SK-N-SH (cell line): ENCODE data around the gene BAD. TPM values are rescaled to one million over a fixed set of nuclear protein-coding genes. Genes with fewer than 3 reads are reported as not detected.

Experiments used
- CTCF ChIA-PET: fragments of 300-600, 350-600 bp; formaldehyde crosslinking; extraction: SDS; loops from one replicate; lab custom pipeline; 2021; lab: Yijun Ruan, JAX
- POLR2A ChIA-PET: fragments of 350-600 bp; sonication (Branson Sonifier 250); formaldehyde crosslinking; extraction: SDS; loops from one replicate; lab custom pipeline; 2020; ENCODE audit warnings: antibody characterized with exemption, inconsistent platforms; lab: Yijun Ruan, JAX
- DNase-seq: peaks from one replicate; pipeline ENCODE4 v3.0.0; 2012
- H2AFZ ChIP-seq: fragments of 200-600 bp; sonication (generic); 2 replicates; pipeline ENCODE4 v1.8.1; 2016; ENCODE audit warnings: antibody characterized with exemption, mild to moderate bottlenecking, low read depth
- H3F3A ChIP-seq: fragments of 200-600 bp; sonication (generic); replicated peaks from 2 replicates; pipeline ENCODE3; 2016; ENCODE audit warnings: antibody characterized with exemption, mild to moderate bottlenecking; ENCODE audit not compliant: insufficient read depth
- H3K27ac ChIP-seq, 2 experiments: fragments of 200-500 bp in 1 of 2; fragments of 200-600 bp in 1 of 2; sonication (Bioruptor generic) in 1 of 2; sonication (generic), shearing (Covaris generic) in 1 of 2; 2 replicates each; pipeline versions ENCODE4 v1.5.1 to v1.6.1; 2014 to 2016; ENCODE audit warnings: low read depth in 2 of 2, inconsistent platforms in 1 of 2, low read length in 1 of 2, mild to moderate bottlenecking in 1 of 2, mixed read lengths in 1 of 2
- H3K27me3 ChIP-seq: fragments of 200-600 bp; sonication (generic), shearing (Covaris generic); 2 replicates; pipeline ENCODE4 v1.6.1; 2016; ENCODE audit warnings: mixed run types; ENCODE audit not compliant: insufficient read depth
- H3K36me3 ChIP-seq, 2 experiments: fragments of 200-500 bp in 1 of 2; fragments of 200-600 bp in 1 of 2; sonication (Bioruptor generic) in 1 of 2; sonication (generic) in 1 of 2; replicated peaks in 1 of 2; 2 replicates each; pipeline versions ENCODE3 to v1.5.1; 2014 to 2016; ENCODE audit warnings: low read length in 1 of 2, mild to moderate bottlenecking in 1 of 2; ENCODE audit not compliant: insufficient read depth in 2 of 2, control insufficient read depth in 1 of 2
- H3K4me1 ChIP-seq, 2 experiments: fragments of 200-500 bp in 1 of 2; fragments of 200-600 bp in 1 of 2; sonication (Bioruptor generic) in 1 of 2; sonication (generic), shearing (Covaris generic) in 1 of 2; 2 replicates each; pipeline versions ENCODE4 v1.5.1 to v1.6.1; 2014 to 2016; ENCODE audit warnings: low read depth in 1 of 2, low read length in 1 of 2, mixed run types in 1 of 2; ENCODE audit not compliant: insufficient read depth in 2 of 2, control insufficient read depth in 1 of 2
- H3K4me2 ChIP-seq: fragments of 200-600 bp; sonication (generic), shearing (Covaris generic); 2 replicates; pipeline ENCODE4 v1.6.1; 2017; ENCODE audit warnings: mixed run types
- H3K4me3 ChIP-seq, 2 experiments: fragments of 200-500 bp in 1 of 2; fragments of 200-600 bp in 1 of 2; sonication (Bioruptor generic) in 1 of 2; sonication (generic), shearing (Covaris generic) in 1 of 2; 2 replicates each; pipeline versions ENCODE4 v1.5.1 to v1.8.1; 2014 to 2016; ENCODE audit warnings: low read depth in 2 of 2, inconsistent platforms in 1 of 2, low read length in 1 of 2, mild to moderate bottlenecking in 1 of 2, mixed read lengths in 1 of 2, moderate library complexity in 1 of 2
- H3K79me2 ChIP-seq: fragments of 200-600 bp; sonication (generic); 2 replicates; pipeline ENCODE4 v1.8.1; 2017; ENCODE audit warnings: mild to moderate bottlenecking; ENCODE audit not compliant: insufficient read depth
- H3K9ac ChIP-seq: fragments of 200-600 bp; sonication (generic); 2 replicates; pipeline ENCODE4 v1.6.1; 2017; ENCODE audit warnings: mixed run types
- H3K9me2 ChIP-seq: fragments of 200-600 bp; sonication (generic); 2 replicates; pipeline ENCODE4 v1.6.1; 2017; ENCODE audit warnings: mixed run types
- H3K9me3 ChIP-seq: fragments of 200-600 bp; sonication (generic); 2 replicates; pipeline ENCODE4 v1.6.1; 2017; ENCODE audit warnings: mixed run types, mild to moderate bottlenecking, moderate library complexity
- H4K20me1 ChIP-seq: fragments of 200-600 bp; sonication (generic); 2 replicates; pipeline ENCODE4 v1.6.1; 2017; ENCODE audit warnings: mild to moderate bottlenecking, mixed run types; ENCODE audit not compliant: insufficient read depth
- ELF1 ChIP-seq: IDR thresholded peaks from 2 replicates; pipeline ENCODE4 v1.4.0; 2012
- FOSL2 ChIP-seq: IDR thresholded peaks from 2 replicates; pipeline ENCODE4 v1.4.0; 2012; ENCODE audit warnings: low read depth, mild to moderate bottlenecking, moderate library complexity, borderline replicate concordance
- FOXJ3 ChIP-seq: sonication (generic); formaldehyde crosslinking; IDR thresholded peaks from 2 replicates; pipeline ENCODE4 v1.5.1; 2020; ENCODE audit warnings: mild to moderate bottlenecking, missing genetic modification reagents
- GABPA ChIP-seq: IDR thresholded peaks from 2 replicates; pipeline ENCODE4 v1.4.0; 2012; ENCODE audit warnings: low read depth, mild to moderate bottlenecking
- GATA2 ChIP-seq: sonication (generic); formaldehyde crosslinking; IDR thresholded peaks from 2 replicates; pipeline ENCODE4 v1.5.0; 2020; ENCODE audit warnings: mild to moderate bottlenecking, missing genetic modification reagents
- IRF3 ChIP-seq: fragments of 150-350 bp; IDR thresholded peaks from 2 replicates; pipeline ENCODE4 v1.6.1; 2016; ENCODE audit warnings: mild to moderate bottlenecking, low read depth, low read length
- JUND ChIP-seq: IDR thresholded peaks from 2 replicates; pipeline ENCODE4 v1.4.0; 2012
- MAX ChIP-seq: IDR thresholded peaks from 2 replicates; pipeline ENCODE4 v1.4.0; 2012; ENCODE audit warnings: low read depth
- MEF2A ChIP-seq: IDR thresholded peaks from 2 replicates; pipeline ENCODE4 v1.4.0; 2012; ENCODE audit warnings: low read depth, borderline replicate concordance
- NRF1 ChIP-seq: IDR thresholded peaks from 2 replicates; pipeline ENCODE4 v1.6.1; 2012; ENCODE audit warnings: low read depth, mild to moderate bottlenecking, low read length
- PBX3 ChIP-seq: IDR thresholded peaks from 2 replicates; pipeline ENCODE4; 2012
- POLR2AphosphoS5 ChIP-seq: IDR thresholded peaks from 2 replicates; pipeline ENCODE4 v1.6.1; 2012; ENCODE audit warnings: low read depth, low read length
- RFX5 ChIP-seq: IDR thresholded peaks from 2 replicates; pipeline ENCODE4 v1.6.1; 2012; ENCODE audit warnings: mild to moderate bottlenecking, improper control_type of control experiment, low read length
- SMC3 ChIP-seq: IDR thresholded peaks from 2 replicates; pipeline ENCODE4 v1.6.1; 2012; ENCODE audit warnings: low read depth, low read length, improper control_type of control experiment
- TCF12 ChIP-seq: IDR thresholded peaks from 2 replicates; pipeline ENCODE4 v1.4.0; 2012
- TEAD4 ChIP-seq: IDR thresholded peaks from 2 replicates; pipeline ENCODE4 v1.4.0; 2012; ENCODE audit warnings: mild to moderate bottlenecking, borderline replicate concordance; ENCODE audit not compliant: insufficient read depth
- USF2 ChIP-seq: fragments of 150-350 bp; IDR thresholded peaks from 2 replicates; pipeline ENCODE4 v1.6.1; 2017; ENCODE audit warnings: antibody characterized with exemption, low read length, low read depth, borderline replicate concordance
- YY1 ChIP-seq: IDR thresholded peaks from 2 replicates; pipeline ENCODE4 v1.4.0; 2012; ENCODE audit warnings: low read depth, mild to moderate bottlenecking
- WGBS: methylation state at CpG from one replicate; pipeline ENCODE4 v1.1.6; 2017; ENCODE audit warnings: low lambda C conversion rate; 5-methylcytosine and 5-hydroxymethylcytosine counted together
- polyA plus RNA-seq, 3 experiments: library from polyadenylated mRNA; depleted of rRNA; stranded (reverse); fragments of >200 nt; gene quantifications; 2 replicates each; pipeline ENCODE4 v1.2.3, GENCODE V29; 2012

The BAD gene
- polyA plus RNA-seq, 1 of the 3 experiments (the other 2 are of a cell fraction): 80.9 TPM

- WGBS: 85% methylated on average over 12 of the region's 12 CpGs
- CTCF ChIA-PET: interaction anchor here (1.4 to 1.6 kb wide), 3 partner anchors 15 to 66 kb away, joined by 3 to 8 read pairs (median 5); partner anchors contain the start of gene PLCB3
Measured at GRCh38 chr11:64237484-64237951, 46.9 kb downstream of the BAD start.

More at GRCh38 chr11:64237484-64237951, 46.9 kb downstream of the BAD start:
- H3K79me2 ChIP-seq: peaks cover 28% of the 10 kb centered on the region
- H2AFZ ChIP-seq: no peak overlapping the region
- no peak for TF ChIP-seq PBX3
- TF ChIP-seq MAX: no peak
- TF ChIP-seq NRF1: no peak
- TF ChIP-seq JUND: no peak
- TF ChIP-seq FOXJ3 (CRISPR knock-in tag): no peak
- no peak for TF ChIP-seq GATA2
- no peak for TF ChIP-seq TCF12
- TF ChIP-seq USF2: no peak
- TF ChIP-seq FOSL2: no peak
- no peak for TF ChIP-seq ELF1
- TF ChIP-seq IRF3: no peak
- TF ChIP-seq TEAD4: no peak
- TF ChIP-seq RFX5: no peak
- TF ChIP-seq SMC3: no peak
- TF ChIP-seq POLR2AphosphoS5: no peak
- no peak for TF ChIP-seq YY1
- TF ChIP-seq MEF2A: no peak
- no peak for TF ChIP-seq GABPA
- no peaks in the 10 kb centered on the region for H4K20me1 ChIP-seq
- H3K9me2 ChIP-seq: no peaks in the 10 kb centered on the region
- peaks cover 31% of the 10 kb centered on the region for H3F3A ChIP-seq
- no peak overlapping the region for H3K4me3 ChIP-seq
- no peaks in the 10 kb centered on the region for H3K9me3 ChIP-seq
- POLR2A ChIA-PET: interaction anchor here (2.2 kb wide), 1 partner anchor 11 kb away, joined by 5 read pairs; the partner anchor contains the start of genes NUDT22 and TRPT1
- H3K4me2 ChIP-seq: no peak overlapping the region
- H3K4me1 ChIP-seq: peaks cover 10 to 33% of the 10 kb centered on the region in 2 experiments; a peak in 2 of 4 replicates
- H3K27me3 ChIP-seq: no peaks in the 10 kb centered on the region
- DNase-seq: no peak
- H3K9ac ChIP-seq: no peak overlapping the region
- H3K36me3 ChIP-seq: peaks cover 0 to 18% of the 10 kb centered on the region in 2 experiments
- H3K27ac ChIP-seq: no peak overlapping the region
